Mucosa of descending colon (tissue), 3 donors: ENCODE measurements around the gene PSMC1. TPM values are rescaled to one million over a fixed set of nuclear protein-coding genes. Genes with fewer than 3 reads are reported as not detected.

Source experiments
- ATAC-seq: fragments of 200-7000 bp; cut with Tn5 transposase; one replicate; pipeline ENCODE4 v1.9.1; 2020; ENCODE audit warnings: mild to moderate bottlenecking, moderate library complexity
- DNase-seq, 3 donors: peaks; one replicate each; pipeline ENCODE4 v3.0.0-alpha.2; 2020
- H3K36me3 ChIP-seq: fragments of 200-600 bp; one replicate; pipeline ENCODE4 v1.8.0; 2021; ENCODE audit warnings: low read depth, mild to moderate bottlenecking
- H3K4me1 ChIP-seq: fragments of 200-600 bp; one replicate; pipeline ENCODE4 v1.8.0; 2021; ENCODE audit warnings: low read depth, mild to moderate bottlenecking
- H3K4me3 ChIP-seq: fragments of 200-600 bp; one replicate; pipeline ENCODE4 v1.8.0; 2021; ENCODE audit warnings: mild to moderate bottlenecking
- H3K9me3 ChIP-seq: fragments of 200-600 bp; one replicate; pipeline ENCODE4 v1.8.0; 2021; ENCODE audit warnings: mild to moderate bottlenecking
- intact Hi-C, 2 donors: fragments of 100-400 bp; cut with DNase I in 1 of 2; cut with micrococcal nuclease in 1 of 2; formaldehyde crosslinking; loops; one replicate each; pipeline versions ENCODE4 v1.11.0 to v1.11.1; 2022; cut with DNase I, micrococcal nuclease
- total RNA-seq, 3 donors: library from RNA; stranded (reverse); fragmentation: NEBNext Ultra II Directional in 2 of 3; extraction: Animal tissue kit (Norgen Biotek cat#: 25700) in 2 of 3; gene quantifications; one replicate each; pipeline versions ENCODE4 v1.2.1 to v1.2.4, GENCODE V29; 2021 to 2023
- TF ChIP-seq, protein P1 (sequence below): fragments of 200-600 bp; IDR thresholded peaks from one replicate; pipeline ENCODE4 v1.8.0; 2022; ENCODE audit warnings: antibody characterized with exemption, mild to moderate bottlenecking
- donor health status: DM: no; HTN: no; CAD: no; lungs with moderate emphysema.
- donor health status: DM: no; HTN: no; CAD: no.
- donor health status: DM: no; HTN: yes; CAD: no.

The PSMC1 gene
- total RNA-seq, 3 donors from 2014 or later = 70.2 to 79.6 (median 78.6) TPM

DNA sequence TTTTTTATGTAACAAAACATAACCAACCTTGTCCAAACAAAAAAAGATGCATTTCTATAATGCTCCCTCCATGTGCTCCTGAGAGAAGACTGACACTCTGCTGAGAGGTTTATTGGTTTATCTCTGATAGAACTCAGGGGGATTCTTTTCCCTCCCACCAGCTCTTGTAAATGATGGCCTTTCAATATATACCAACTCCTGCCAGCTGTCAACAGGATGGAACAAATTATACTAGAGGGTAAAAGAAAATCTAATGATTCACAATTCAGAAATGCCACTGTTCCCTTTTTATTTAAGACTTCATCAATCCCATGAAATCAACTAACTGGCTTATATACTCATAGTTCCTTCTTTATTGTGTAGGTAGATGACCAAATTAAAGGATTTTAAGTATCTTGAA, 25.4 kb downstream of the PSMC1 start:
- Histone ChIP-seq H3K4me3 (no peak overlapping the region), H3K36me3 (no peaks in the 10 kb centered on the region), H3K9me3 (no peaks in the 10 kb centered on the region), H3K4me1 (no peaks in the 10 kb centered on the region)
- ATAC-seq = no peak
- no peak for DNase-seq
- intact Hi-C loops = no loop called here
- TF ChIP-seq, protein P1, sequence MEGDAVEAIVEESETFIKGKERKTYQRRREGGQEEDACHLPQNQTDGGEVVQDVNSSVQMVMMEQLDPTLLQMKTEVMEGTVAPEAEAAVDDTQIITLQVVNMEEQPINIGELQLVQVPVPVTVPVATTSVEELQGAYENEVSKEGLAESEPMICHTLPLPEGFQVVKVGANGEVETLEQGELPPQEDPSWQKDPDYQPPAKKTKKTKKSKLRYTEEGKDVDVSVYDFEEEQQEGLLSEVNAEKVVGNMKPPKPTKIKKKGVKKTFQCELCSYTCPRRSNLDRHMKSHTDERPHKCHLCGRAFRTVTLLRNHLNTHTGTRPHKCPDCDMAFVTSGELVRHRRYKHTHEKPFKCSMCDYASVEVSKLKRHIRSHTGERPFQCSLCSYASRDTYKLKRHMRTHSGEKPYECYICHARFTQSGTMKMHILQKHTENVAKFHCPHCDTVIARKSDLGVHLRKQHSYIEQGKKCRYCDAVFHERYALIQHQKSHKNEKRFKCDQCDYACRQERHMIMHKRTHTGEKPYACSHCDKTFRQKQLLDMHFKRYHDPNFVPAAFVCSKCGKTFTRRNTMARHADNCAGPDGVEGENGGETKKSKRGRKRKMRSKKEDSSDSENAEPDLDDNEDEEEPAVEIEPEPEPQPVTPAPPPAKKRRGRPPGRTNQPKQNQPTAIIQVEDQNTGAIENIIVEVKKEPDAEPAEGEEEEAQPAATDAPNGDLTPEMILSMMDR = no peak

DNA sequence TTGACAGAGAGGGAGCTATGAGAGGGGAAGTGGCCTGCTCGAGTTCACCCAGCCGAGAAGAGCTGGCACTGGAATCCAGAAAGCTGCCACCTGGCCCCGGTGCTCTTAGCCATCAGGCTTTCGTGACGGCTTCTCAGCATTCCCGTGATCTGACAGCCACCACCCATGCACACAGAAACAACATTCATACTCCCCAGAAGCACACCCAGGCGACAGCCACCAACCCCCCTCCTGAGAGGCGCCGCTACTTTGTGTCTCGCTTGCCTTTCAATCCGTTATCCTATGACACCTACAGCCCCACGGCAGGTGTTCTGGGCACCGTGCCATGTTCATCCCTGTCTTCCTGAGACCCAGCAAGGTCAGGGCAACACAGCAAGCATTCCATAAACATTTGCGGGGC, 31.4 kb downstream of the PSMC1 start:
- H3K9me3 ChIP-seq = no peaks in the 10 kb centered on the region
- H3K4me3 ChIP-seq = no peak overlapping the region
- intact Hi-C loops = no loop called here
- DNase-seq (no peak), ATAC-seq (no peak)
- H3K36me3 ChIP-seq = no peaks in the 10 kb centered on the region
- TF ChIP-seq, protein P1 = no peak
- H3K4me1 ChIP-seq = no peaks in the 10 kb centered on the region

DNA sequence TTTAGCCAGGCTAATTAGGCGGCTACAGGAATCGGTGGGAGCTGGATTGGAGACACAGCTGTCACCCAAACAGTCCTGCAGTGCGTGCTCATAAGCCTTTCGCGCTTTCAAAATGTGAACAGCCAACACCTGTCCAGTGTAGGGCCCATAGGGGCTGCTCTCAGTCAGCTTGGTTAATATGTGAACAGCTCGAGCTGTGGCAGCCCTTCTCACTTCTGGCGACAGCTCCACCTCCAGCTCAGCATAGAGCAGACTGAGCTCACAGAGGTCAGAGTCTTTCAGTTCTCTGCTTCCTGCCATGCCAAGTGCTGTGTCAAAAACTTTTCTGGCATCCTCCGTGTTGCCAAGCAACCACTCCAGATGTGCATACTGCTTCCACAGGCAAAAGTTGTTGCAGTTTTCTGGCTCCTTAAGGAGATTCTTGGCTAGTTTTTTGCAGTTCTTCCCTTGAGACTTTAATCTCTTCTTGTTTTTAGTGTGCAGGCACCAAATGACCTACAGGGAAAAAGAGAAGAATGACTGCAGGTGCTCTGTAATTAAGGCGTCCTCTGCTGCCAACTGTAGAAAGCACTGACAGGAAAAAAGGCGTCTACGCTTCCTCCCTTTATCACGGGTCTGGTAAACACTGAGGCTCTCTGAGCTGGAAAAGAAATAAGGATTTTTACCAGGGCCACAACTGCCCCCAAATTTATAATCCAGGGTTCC, 32.5 kb downstream of the PSMC1 start:
- TF ChIP-seq, protein P1 = no peak
- ATAC-seq (no peak), DNase-seq (no peak)
- intact Hi-C loops = no loop called here
- no peaks in the 10 kb centered on the region for H3K4me1 ChIP-seq
- H3K9me3 ChIP-seq = no peaks in the 10 kb centered on the region
- H3K36me3 ChIP-seq = no peaks in the 10 kb centered on the region
- H3K4me3 ChIP-seq = no peak overlapping the region

DNA sequence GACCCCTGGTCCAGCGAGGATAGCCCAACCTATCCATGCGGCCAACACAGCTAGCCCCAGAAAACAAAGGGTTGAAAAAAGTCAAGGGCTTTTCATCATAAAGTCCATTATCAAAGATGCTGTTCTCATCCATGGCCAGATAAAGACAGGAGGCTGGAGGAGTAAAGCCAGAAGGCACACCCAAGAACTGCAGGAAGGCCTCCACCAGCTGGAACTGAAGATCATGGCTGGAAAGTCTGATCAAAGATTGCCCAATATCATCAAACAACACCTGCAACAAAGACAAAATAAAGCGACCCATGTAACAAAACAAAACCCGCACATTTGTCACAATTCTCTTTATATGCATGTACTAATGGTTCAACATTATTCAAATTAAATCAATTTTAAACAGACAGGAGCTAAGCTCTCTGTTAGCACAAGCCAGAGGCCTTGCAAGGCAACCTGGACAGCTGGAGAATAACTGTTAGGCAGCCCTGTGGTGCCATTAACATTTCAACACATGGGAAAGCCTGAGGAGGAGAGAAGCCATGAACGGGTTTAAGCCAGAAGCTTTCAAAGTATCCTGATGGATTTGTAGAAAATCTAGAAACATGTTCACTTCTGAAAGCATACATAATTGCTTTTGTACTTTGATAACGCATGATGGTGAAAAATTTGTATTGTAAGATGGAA, 34.1 kb downstream of the PSMC1 start:
- Histone ChIP-seq H3K9me3 (no peaks in the 10 kb centered on the region), H3K36me3 (peaks cover 5% of the 10 kb centered on the region), H3K4me1 (no peaks in the 10 kb centered on the region), H3K4me3 (no peak overlapping the region)
- TF ChIP-seq, protein P1 = no peak
- no peak for ATAC-seq
- no peak for DNase-seq
- intact Hi-C loops = no loop called here

DNA sequence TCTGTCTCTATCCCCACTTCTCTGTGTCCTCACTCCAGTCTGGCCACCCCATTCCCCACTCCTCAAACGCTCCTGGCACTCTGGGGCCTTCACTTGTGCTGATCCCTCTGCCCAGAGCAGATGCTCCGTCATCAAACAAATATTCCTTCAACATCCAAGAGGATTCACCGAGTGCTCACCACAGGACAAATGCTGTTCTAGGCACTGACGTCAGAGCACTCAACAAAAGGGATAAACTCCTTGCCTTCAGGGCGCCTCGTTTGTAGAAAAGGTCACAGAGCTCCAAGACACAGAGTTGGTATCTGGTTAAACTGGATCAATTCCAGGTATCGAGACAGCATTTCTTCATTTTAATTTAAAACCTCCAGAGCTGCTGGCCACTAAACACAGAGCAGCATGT, 35.3 kb downstream of the PSMC1 start:
- Histone ChIP-seq H3K9me3 (no peaks in the 10 kb centered on the region), H3K36me3 (peaks cover 5% of the 10 kb centered on the region), H3K4me1 (no peaks in the 10 kb centered on the region), H3K4me3 (no peak overlapping the region)
- intact Hi-C loops = no loop called here
- TF ChIP-seq, protein P1 = no peak
- ATAC-seq (no peak), DNase-seq (no peak)
